Peyer's patch (tissue), 4 donors: ENCODE data around the gene USB1. TPM values are rescaled to one million over a fixed set of nuclear protein-coding genes. Genes with fewer than 3 reads are reported as not detected.

Source experiments
- DNase-seq, 3 donors: peaks; one replicate each; pipeline ENCODE4 v3.0.0-alpha.2; 2017 to 2019
- H3K27ac ChIP-seq, 4 donors: fragments of 200-600 bp; sonication (generic); one replicate each; pipeline ENCODE4 v1.5.1; 2016 to 2019
- H3K27me3 ChIP-seq, 2 donors: fragments of 200-600 bp; sonication (generic); one replicate each; pipeline ENCODE4 v1.5.1; 2019
- H3K36me3 ChIP-seq, 3 donors: fragments of 200-600 bp; sonication (generic); one replicate each; pipeline ENCODE4 v1.5.1; 2016 to 2019
- H3K4me1 ChIP-seq, 4 donors: fragments of 200-600 bp; sonication (generic); one replicate each; pipeline ENCODE4 v1.5.1; 2016 to 2019
- H3K4me3 ChIP-seq, 4 donors: fragments of 200-600 bp; sonication (generic); 1 replicate in 3 of 4; 2 replicates in 1 of 4; pipeline ENCODE4 v1.5.1; 2016 to 2019; ENCODE audit warnings: mild to moderate bottlenecking in 1 of 4
- H3K9me3 ChIP-seq, 4 donors: fragments of 200-600 bp; sonication (generic); one replicate each; pipeline ENCODE4 v1.5.1; 2016 to 2019; ENCODE audit warnings: mild to moderate bottlenecking in 1 of 4
- CTCF ChIP-seq, 6 experiments: fragments of 450-650 bp in 4 of 6; fragments of 200-600 bp in 2 of 6; sonication (generic) in 1 of 6; IDR thresholded peaks; one replicate each; pipeline ENCODE4 v1.5.1; 2017 to 2019; ENCODE audit warnings: antibody characterized with exemption in 6 of 6, mild to moderate bottlenecking in 3 of 6, moderate library complexity in 1 of 6
- POLR2A ChIP-seq, 2 donors: fragments of 450-650 bp; IDR thresholded peaks; one replicate each; pipeline ENCODE4 v1.5.1; 2017; ENCODE audit warnings: antibody characterized with exemption in 2 of 2, mild to moderate bottlenecking in 2 of 2, moderate library complexity in 2 of 2
- total RNA-seq, 4 donors: library from RNA; depleted of rRNA; stranded (reverse); fragments of >200 nt; gene quantifications; one replicate each; pipeline ENCODE4 v1.1.0, GENCODE V29; 2016

USB1 gene
- total RNA-seq, 4 donors from 2014 or later = 25.6 to 80.0 (median 42.7) TPM

- Histone ChIP-seq H3K4me3 (no peak overlapping the region), H3K27me3 (no peaks in the 10 kb centered on the region), H3K9me3 (no peaks in the 10 kb centered on the region), H3K27ac (no peak overlapping the region), H3K36me3 (peaks cover 0 to 16% (median 0%) of the 10 kb centered on the region in 3 donors), H3K4me1 (no peaks in the 10 kb centered on the region)
- TF ChIP-seq POLR2A (IDR thresholded peaks at IDR 0.05) = no peak
- no peak for TF ChIP-seq CTCF (IDR thresholded peaks at IDR 0.05)
- DNase-seq = no peak
Observed at GRCh38 chr16:57992084-57992483, 9.1 kb upstream of the USB1 start.

GRCh38 chr16:57993438-57993837, 7.8 kb upstream of the USB1 start:
- H3K27ac ChIP-seq = no peak overlapping the region
- H3K4me3 ChIP-seq = no peak overlapping the region
- H3K9me3 ChIP-seq = no peaks in the 10 kb centered on the region
- no peaks in the 10 kb centered on the region for H3K27me3 ChIP-seq
- H3K4me1 ChIP-seq = peaks cover 0 to 4% (median 0%) of the 10 kb centered on the region in 4 donors
- no peak for DNase-seq
- TF ChIP-seq POLR2A (IDR thresholded peaks at IDR 0.05) (no peak), CTCF (IDR thresholded peaks at IDR 0.05) (no peak)
- peaks cover 0 to 27% (median 0%) of the 10 kb centered on the region in 3 donors for H3K36me3 ChIP-seq

- peaks cover 0 to 8% (median 0%) of the 10 kb centered on the region in 4 donors for H3K4me1 ChIP-seq
- H3K4me3 ChIP-seq = no peak overlapping the region
- H3K27ac ChIP-seq = no peak overlapping the region
- H3K9me3 ChIP-seq = no peaks in the 10 kb centered on the region
- TF ChIP-seq POLR2A (IDR thresholded peaks at IDR 0.05) (no peak), CTCF (IDR thresholded peaks at IDR 0.05) (no peak)
- H3K36me3 ChIP-seq = peaks cover 0 to 27% (median 0%) of the 10 kb centered on the region in 3 donors
- no peaks in the 10 kb centered on the region for H3K27me3 ChIP-seq
- DNase-seq = no peak
Observed at GRCh38 chr16:57993897-57994296, 7.3 kb upstream of the USB1 start.

- H3K4me1 ChIP-seq = peaks cover 0 to 13% (median 1%) of the 10 kb centered on the region in 4 donors
- no peak for TF ChIP-seq CTCF (IDR thresholded peaks at IDR 0.05)
- no peak for TF ChIP-seq POLR2A (IDR thresholded peaks at IDR 0.05)
- H3K36me3 ChIP-seq = peaks cover 0 to 27% (median 0%) of the 10 kb centered on the region in 3 donors
- no peaks in the 10 kb centered on the region for H3K9me3 ChIP-seq
- no peak overlapping the region for H3K27ac ChIP-seq
- DNase-seq = no peak
- no peaks in the 10 kb centered on the region for H3K27me3 ChIP-seq
- no peak overlapping the region for H3K4me3 ChIP-seq
Observed at GRCh38 chr16:57994361-57994760, 6.8 kb upstream of the USB1 start.

- peak in 4 of 6 experiments; percentile 16 to 35 (median 32) for TF ChIP-seq CTCF (IDR thresholded peaks at IDR 0.05)
- no peak for TF ChIP-seq POLR2A (IDR thresholded peaks at IDR 0.05)
- H3K36me3 ChIP-seq = peaks cover 0 to 27% (median 0%) of the 10 kb centered on the region in 3 donors
- no peak overlapping the region for H3K4me3 ChIP-seq
- DNase-seq = peak in 2 of 3 donors; percentile 58 to 73
- H3K27me3 ChIP-seq = no peaks in the 10 kb centered on the region
- H3K9me3 ChIP-seq = no peaks in the 10 kb centered on the region
- H3K27ac ChIP-seq = no peak overlapping the region
- H3K4me1 ChIP-seq = peaks cover 0 to 17% (median 5%) of the 10 kb centered on the region in 4 donors
Observed at GRCh38 chr16:57994778-57995177, 6.4 kb upstream of the USB1 start.
